ENCODE results near the gene ABR.

The ABR gene

DNA sequence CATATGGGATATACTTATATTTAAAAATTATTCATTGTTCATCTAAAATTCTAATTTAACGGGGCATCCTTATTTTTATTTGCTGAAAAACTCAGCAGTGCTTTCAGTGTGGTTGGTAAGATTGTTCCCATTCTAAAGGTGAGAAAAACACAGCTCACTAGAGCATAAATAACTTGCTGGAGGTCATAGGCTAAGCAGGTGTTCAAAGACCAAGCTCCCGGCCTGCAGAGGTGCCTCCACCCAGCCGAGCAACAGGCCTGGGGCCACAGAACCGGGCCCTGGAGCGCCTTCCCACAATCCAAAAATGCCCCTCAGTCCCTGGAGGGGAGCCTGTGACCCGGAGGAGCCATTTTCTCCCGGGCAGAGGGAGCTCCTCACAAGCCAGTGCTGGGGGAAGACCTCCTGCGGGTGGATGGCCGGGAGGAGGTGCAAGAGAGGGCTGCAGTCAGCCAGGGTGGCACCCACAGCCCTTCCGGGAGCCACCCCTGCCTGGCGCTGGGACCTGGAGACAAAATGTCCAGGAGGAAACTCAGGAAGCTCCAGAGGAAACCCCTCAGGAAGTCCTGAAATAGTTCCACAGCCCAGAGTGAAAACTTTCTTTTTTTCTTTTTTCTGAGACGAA, 14.7 kb downstream of the ABR start:
- Histone ChIP-seq H3K36me3 (ENCODE audit: insufficient read depth) (no peaks in the 10 kb centered on the region), H3K9ac (no peak overlapping the region), H3K79me2 (ENCODE audit: insufficient read depth, low read depth) (no peaks in the 10 kb centered on the region), H4K20me1 (ENCODE audit: insufficient read depth) (no peaks in the 10 kb centered on the region), H3K4me2 (no peak overlapping the region), H3K4me3 (IDR thresholded peaks at IDR 0.05; ENCODE audit: insufficient read depth, low read depth, low read length) (no peak overlapping the region), H3K27me3 (ENCODE audit: insufficient read depth, low read depth) (peaks cover 26% of the 10 kb centered on the region; the same call in 1 of the 2 replicates), H3K27ac (no peak overlapping the region), H3K4me1 (ENCODE audit: low read depth, poor library complexity, severe bottlenecking) (no peaks in the 10 kb centered on the region), H2AFZ (ENCODE audit: low read depth) (no peak overlapping the region)
- TF ChIP-seq, protein P1, sequence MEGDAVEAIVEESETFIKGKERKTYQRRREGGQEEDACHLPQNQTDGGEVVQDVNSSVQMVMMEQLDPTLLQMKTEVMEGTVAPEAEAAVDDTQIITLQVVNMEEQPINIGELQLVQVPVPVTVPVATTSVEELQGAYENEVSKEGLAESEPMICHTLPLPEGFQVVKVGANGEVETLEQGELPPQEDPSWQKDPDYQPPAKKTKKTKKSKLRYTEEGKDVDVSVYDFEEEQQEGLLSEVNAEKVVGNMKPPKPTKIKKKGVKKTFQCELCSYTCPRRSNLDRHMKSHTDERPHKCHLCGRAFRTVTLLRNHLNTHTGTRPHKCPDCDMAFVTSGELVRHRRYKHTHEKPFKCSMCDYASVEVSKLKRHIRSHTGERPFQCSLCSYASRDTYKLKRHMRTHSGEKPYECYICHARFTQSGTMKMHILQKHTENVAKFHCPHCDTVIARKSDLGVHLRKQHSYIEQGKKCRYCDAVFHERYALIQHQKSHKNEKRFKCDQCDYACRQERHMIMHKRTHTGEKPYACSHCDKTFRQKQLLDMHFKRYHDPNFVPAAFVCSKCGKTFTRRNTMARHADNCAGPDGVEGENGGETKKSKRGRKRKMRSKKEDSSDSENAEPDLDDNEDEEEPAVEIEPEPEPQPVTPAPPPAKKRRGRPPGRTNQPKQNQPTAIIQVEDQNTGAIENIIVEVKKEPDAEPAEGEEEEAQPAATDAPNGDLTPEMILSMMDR (conservative IDR thresholded peaks at IDR 0.05; ENCODE audit: low read depth, low read length): no peak

DNA sequence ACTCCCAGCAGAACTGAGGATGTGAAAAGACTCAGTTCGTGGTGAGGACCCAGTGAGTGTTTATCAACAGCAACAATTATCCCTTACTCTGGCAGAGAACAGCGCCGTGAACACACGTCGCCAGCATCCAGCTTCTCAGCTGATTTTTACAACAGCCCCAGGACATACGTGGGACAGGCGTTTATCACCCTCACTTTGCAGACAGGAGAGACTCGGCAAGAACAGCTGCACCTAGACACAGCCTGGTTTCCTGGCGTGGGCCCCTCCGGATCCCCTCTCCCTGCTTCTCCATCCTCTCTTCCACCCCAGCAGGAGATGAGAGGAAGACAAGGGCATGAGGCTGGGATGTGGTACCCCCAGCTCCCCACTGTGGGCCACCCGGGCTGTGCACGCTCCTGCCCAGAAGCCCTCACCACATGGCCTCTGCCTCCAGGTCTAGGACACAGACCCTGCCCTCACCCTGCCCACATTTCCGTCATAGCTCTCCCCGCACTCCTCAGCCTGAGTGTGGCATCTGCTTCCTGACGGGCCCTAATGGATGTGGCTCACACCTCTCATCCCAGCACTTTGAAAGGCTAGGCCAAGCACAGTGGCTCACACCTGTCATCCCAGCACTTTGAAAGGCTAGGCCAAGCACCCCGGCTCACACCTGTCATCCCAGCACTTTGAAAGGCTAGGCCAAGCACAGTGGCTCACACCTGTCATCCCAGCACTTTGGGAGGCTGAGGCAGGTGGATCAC, 17.5 kb downstream of the ABR start:
- H3K4me2 ChIP-seq: no peak overlapping the region
- no peak overlapping the region for H3K27ac ChIP-seq
- TF ChIP-seq, protein P1 (conservative IDR thresholded peaks at IDR 0.05; ENCODE audit: low read depth, low read length): no peak
- peaks cover 23% of the 10 kb centered on the region; the same call in 1 of the 2 replicates for H3K27me3 ChIP-seq (ENCODE audit: insufficient read depth, low read depth)
- H4K20me1 ChIP-seq (ENCODE audit: insufficient read depth): no peaks in the 10 kb centered on the region
- no peaks in the 10 kb centered on the region for H3K36me3 ChIP-seq (ENCODE audit: insufficient read depth)
- no peaks in the 10 kb centered on the region for H3K79me2 ChIP-seq (ENCODE audit: insufficient read depth, low read depth)
- no peak overlapping the region for H3K4me3 ChIP-seq (IDR thresholded peaks at IDR 0.05; ENCODE audit: insufficient read depth, low read depth, low read length)
- no peak overlapping the region for H2AFZ ChIP-seq (ENCODE audit: low read depth)
- no peak overlapping the region for H3K9ac ChIP-seq
- H3K4me1 ChIP-seq (ENCODE audit: low read depth, poor library complexity, severe bottlenecking): no peaks in the 10 kb centered on the region

DNA sequence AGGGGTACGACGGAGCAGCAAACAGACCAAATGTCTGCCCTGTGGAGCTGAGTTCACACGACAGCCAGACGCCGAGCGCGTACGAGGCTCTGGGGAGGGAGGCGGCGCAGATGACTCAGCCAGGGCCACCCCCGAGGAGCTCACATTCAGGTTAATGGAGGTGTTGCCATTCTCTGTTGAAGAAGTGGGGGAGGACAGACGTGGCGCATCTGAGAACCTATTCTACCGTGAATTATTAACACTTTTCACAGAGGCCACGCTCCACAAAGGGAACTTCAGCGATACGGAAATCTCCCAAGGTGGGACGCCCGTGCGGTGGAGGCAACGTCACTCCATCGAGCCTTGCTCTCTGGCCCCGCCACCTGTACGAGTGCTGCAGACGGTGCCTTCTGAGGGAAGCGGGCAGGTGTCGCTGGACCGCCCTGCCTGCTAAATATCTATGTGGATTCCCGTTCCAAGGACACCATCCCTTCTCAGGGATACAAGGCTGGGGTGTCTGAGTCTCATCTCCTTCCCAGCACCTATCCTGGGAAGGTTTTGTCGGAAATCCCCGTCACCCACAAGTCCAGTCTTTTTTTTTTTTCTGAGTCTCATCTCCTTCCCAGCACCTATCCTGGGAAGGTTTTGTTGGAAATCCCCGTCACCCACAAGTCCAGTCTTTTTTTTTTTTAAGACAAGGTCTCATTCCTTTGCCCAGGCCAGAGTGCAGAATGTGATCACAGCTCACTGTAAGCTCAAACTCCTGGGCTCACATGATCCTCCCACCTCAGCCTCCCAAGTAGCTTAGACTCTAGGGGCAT, 19.0 kb downstream of the ABR start:
- H3K4me2 ChIP-seq: no peak overlapping the region
- TF ChIP-seq, protein P1 (conservative IDR thresholded peaks at IDR 0.05; ENCODE audit: low read depth, low read length): no peak
- no peaks in the 10 kb centered on the region for H3K36me3 ChIP-seq (ENCODE audit: insufficient read depth)
- H3K4me1 ChIP-seq (ENCODE audit: low read depth, poor library complexity, severe bottlenecking): no peaks in the 10 kb centered on the region
- H3K4me3 ChIP-seq (IDR thresholded peaks at IDR 0.05; ENCODE audit: insufficient read depth, low read depth, low read length): no peak overlapping the region
- H4K20me1 ChIP-seq (ENCODE audit: insufficient read depth): no peaks in the 10 kb centered on the region
- no peak overlapping the region for H2AFZ ChIP-seq (ENCODE audit: low read depth)
- H3K79me2 ChIP-seq (ENCODE audit: insufficient read depth, low read depth): no peaks in the 10 kb centered on the region
- no peak overlapping the region for H3K9ac ChIP-seq
- peaks cover 19% of the 10 kb centered on the region; the same call in 1 of the 2 replicates for H3K27me3 ChIP-seq (ENCODE audit: insufficient read depth, low read depth)
- H3K27ac ChIP-seq: no peak overlapping the region

DNA sequence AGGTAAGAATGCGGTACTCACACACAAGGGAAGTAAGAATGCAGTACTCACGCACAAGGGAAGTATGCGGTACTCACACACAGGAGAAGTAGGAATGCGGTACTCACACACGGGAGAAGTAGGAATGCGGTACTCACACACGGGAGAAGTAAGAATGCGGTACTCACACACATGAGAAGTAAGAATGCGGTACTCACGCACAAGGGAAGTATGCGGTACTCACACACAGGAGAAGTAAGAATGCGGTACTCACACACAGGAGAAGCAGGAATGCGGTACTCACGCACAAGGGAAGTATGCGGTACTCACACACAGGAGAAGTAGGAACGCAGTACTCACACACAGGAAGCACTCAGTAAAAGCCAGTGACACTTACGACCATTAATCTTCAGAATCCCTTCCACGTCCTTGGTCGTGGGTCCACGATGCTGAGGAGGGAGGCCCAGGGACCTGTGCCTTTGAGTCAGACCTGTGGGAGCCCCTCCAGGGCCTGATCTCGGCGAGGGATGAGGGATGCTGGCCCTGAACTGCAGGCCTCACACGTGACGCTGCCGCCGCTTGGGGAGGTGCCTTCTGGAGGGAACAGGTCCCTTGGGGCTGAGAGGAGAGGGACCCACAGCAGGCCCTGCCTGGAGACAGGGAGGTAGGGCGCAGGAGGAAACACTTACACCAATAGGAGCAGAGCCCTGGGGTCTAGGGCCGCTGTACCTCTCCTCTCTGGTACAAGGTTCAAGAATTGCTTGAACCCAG, 20.2 kb downstream of the ABR start:
- Histone ChIP-seq H3K4me3 (IDR thresholded peaks at IDR 0.05; ENCODE audit: insufficient read depth, low read depth, low read length) (no peak overlapping the region), H3K36me3 (ENCODE audit: insufficient read depth) (no peaks in the 10 kb centered on the region), H4K20me1 (ENCODE audit: insufficient read depth) (no peaks in the 10 kb centered on the region), H3K27ac (no peak overlapping the region), H3K27me3 (ENCODE audit: insufficient read depth, low read depth) (peaks cover 11% of the 10 kb centered on the region; the same call in 1 of the 2 replicates), H3K79me2 (ENCODE audit: insufficient read depth, low read depth) (no peaks in the 10 kb centered on the region), H3K4me1 (ENCODE audit: low read depth, poor library complexity, severe bottlenecking) (no peaks in the 10 kb centered on the region), H3K4me2 (no peak overlapping the region), H3K9ac (no peak overlapping the region), H2AFZ (ENCODE audit: low read depth) (no peak overlapping the region)
- TF ChIP-seq, protein P1 (conservative IDR thresholded peaks at IDR 0.05; ENCODE audit: low read depth, low read length): no peak
